HFFc6 (cell line): ENCODE results near the gene PCSK1N. TPM values are rescaled to one million over a fixed set of nuclear protein-coding genes. Genes with fewer than 3 reads are reported as not detected.
A peak's percentile ranks its signal among the peaks of the same experiment; 100 is the strongest.

ENCODE experiments used
- DNase-seq: peaks from one replicate; pipeline ENCODE4 v3.0.0-alpha.2; 2018
- H3K27ac Mint-ChIP-seq: 2 replicates; pipeline ENCODE4 v1.8.0; 2020; ENCODE audit warnings: mild to moderate bottlenecking, mixed read lengths
- H3K27me3 Mint-ChIP-seq: 2 replicates; pipeline ENCODE4 v1.8.0; 2021; ENCODE audit warnings: mild to moderate bottlenecking, moderate library complexity, mixed read lengths; ENCODE audit not compliant: insufficient read depth
- H3K36me3 Mint-ChIP-seq: 2 replicates; pipeline ENCODE4 v1.8.0; 2021; ENCODE audit warnings: low read depth, mixed read lengths
- H3K4me1 Mint-ChIP-seq: 2 replicates; pipeline ENCODE4 v1.8.0; 2020; ENCODE audit warnings: low read depth, mixed read lengths
- H3K4me3 Mint-ChIP-seq: 2 replicates; pipeline ENCODE4 v1.8.0; 2020; ENCODE audit warnings: mild to moderate bottlenecking, moderate library complexity, mixed read lengths
- H3K9me3 Mint-ChIP-seq: 2 replicates; pipeline ENCODE4 v1.8.0; 2020; ENCODE audit warnings: mild to moderate bottlenecking, mixed read lengths
- CTCF ChIP-seq: fragments of 200-600 bp; sonication (generic); IDR thresholded peaks from 2 replicates; pipeline ENCODE4 v1.5.0; 2021; ENCODE audit warnings: antibody characterized with exemption, mild to moderate bottlenecking
- total RNA-seq, 6 experiments: library from RNA; stranded (reverse); fragmentation: NEBNext Ultra II Directional; extraction: Animal tissue kit (Norgen Biotek cat#: 25700); gene quantifications; 2 replicates in 1 of 6; 3 replicates in 5 of 6; pipeline ENCODE4 v1.2.3, GENCODE V29; 2021

PCSK1N gene
- total RNA-seq, 6 experiments from 2014 or later: not detected

- no peak for TF ChIP-seq CTCF
- Mint-ChIP-seq H3K27me3 (no peaks in the 10 kb centered on the region), H3K27ac (no peak overlapping the region), H3K36me3 (peaks cover 5% of the 10 kb centered on the region; the same call in 1 of the 2 replicates), H3K4me3 (no peak overlapping the region), H3K4me1 (no peaks in the 10 kb centered on the region), H3K9me3 (no peaks in the 10 kb centered on the region)
- DNase-seq: no peak
These were observed 20.1 kb downstream of the PCSK1N start for GRCh38 chrX:48815266-48815665.

GRCh38 chrX:48814722-48815121, 20.7 kb downstream of the PCSK1N start:
- Mint-ChIP-seq H3K27ac (no peak overlapping the region), H3K9me3 (no peaks in the 10 kb centered on the region), H3K4me1 (no peaks in the 10 kb centered on the region), H3K4me3 (no peak overlapping the region), H3K36me3 (peaks cover 2% of the 10 kb centered on the region; the same call in 1 of the 2 replicates), H3K27me3 (no peaks in the 10 kb centered on the region)
- TF ChIP-seq CTCF: no peak
- DNase-seq: no peak

- DNase-seq: no peak
- no peak for TF ChIP-seq CTCF
- Mint-ChIP-seq H3K27ac (no peak overlapping the region), H3K36me3 (no peaks in the 10 kb centered on the region), H3K9me3 (no peaks in the 10 kb centered on the region), H3K4me1 (no peaks in the 10 kb centered on the region), H3K27me3 (no peaks in the 10 kb centered on the region), H3K4me3 (no peak overlapping the region)
These were observed 21.8 kb downstream of the PCSK1N start for GRCh38 chrX:48813644-48814043.

- H3K9me3 Mint-ChIP-seq: no peaks in the 10 kb centered on the region
- TF ChIP-seq CTCF: no peak
These were observed 29.3 kb downstream of the PCSK1N start for GRCh38 chrX:48806081-48806480.

GRCh38 chrX:48802905-48803200, 32.6 kb downstream of the PCSK1N start:
- Mint-ChIP-seq H3K27ac (peak overlapping the region; percentile 45; the same call in 1 of the 2 replicates), H3K4me1 (peaks cover 18% of the 10 kb centered on the region), H3K4me3 (peak overlapping the region; percentile 94), H3K27me3 (no peaks in the 10 kb centered on the region), H3K36me3 (peaks cover 4% of the 10 kb centered on the region; the same call in 1 of the 2 replicates), H3K9me3 (no peaks in the 10 kb centered on the region)
- TF ChIP-seq CTCF: no peak
- no peak for DNase-seq

More at GRCh38 chrX:48806081-48806480, 29.3 kb downstream of the PCSK1N start:
- Mint-ChIP-seq H3K27me3 (no peaks in the 10 kb centered on the region), H3K27ac (no peak overlapping the region), H3K4me1 (peaks cover 8% of the 10 kb centered on the region; the same call in 1 of the 2 replicates), H3K36me3 (peaks cover 4% of the 10 kb centered on the region; the same call in 1 of the 2 replicates), H3K4me3 (no peak overlapping the region)
- DNase-seq: no peak
